Fibroblast of lung (primary cell): ENCODE measurements around the gene SCUBE3.

Experiments used
- EZH2 ChIP-seq: IDR thresholded peaks from 2 replicates; pipeline ENCODE4 v1.5.1; 2012; ENCODE audit warnings: low read length, control low read depth, mild to moderate bottlenecking; ENCODE audit errors: missing control alignments
- TF ChIP-seq, protein P1 (sequence below), 2 donors: IDR thresholded peaks in 1 of 2; conservative IDR thresholded peaks in 1 of 2; 1 replicate in 1 of 2; 2 replicates in 1 of 2; pipeline ENCODE4 v1.5.1; 2011 to 2012; ENCODE audit warnings: low read length in 2 of 2, control low read depth in 1 of 2, inconsistent platforms in 1 of 2, low read depth in 1 of 2, mild to moderate bottlenecking in 1 of 2

DNA sequence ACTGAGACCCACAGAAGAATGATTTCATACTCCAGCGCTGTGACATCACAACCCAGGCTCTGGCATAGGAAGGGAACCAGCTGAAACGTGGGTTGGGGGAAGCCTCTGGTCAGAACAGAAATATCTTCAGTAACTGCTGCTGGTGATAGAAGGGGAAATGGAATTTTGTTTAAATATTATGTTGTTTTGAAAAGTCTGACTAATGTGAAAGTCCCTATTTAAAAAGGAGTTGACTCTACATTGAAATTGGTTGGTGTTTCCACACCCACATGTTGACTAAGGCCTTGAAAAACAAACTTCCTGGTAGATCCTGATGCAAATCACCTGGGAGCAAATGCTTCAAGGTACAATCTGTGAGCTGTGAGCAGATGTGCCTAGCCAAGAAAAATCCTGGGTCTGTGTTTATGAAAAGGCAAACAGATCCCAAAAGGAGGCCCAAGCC is 48.1 kb upstream of the SCUBE3 start:
- TF ChIP-seq, protein P1, sequence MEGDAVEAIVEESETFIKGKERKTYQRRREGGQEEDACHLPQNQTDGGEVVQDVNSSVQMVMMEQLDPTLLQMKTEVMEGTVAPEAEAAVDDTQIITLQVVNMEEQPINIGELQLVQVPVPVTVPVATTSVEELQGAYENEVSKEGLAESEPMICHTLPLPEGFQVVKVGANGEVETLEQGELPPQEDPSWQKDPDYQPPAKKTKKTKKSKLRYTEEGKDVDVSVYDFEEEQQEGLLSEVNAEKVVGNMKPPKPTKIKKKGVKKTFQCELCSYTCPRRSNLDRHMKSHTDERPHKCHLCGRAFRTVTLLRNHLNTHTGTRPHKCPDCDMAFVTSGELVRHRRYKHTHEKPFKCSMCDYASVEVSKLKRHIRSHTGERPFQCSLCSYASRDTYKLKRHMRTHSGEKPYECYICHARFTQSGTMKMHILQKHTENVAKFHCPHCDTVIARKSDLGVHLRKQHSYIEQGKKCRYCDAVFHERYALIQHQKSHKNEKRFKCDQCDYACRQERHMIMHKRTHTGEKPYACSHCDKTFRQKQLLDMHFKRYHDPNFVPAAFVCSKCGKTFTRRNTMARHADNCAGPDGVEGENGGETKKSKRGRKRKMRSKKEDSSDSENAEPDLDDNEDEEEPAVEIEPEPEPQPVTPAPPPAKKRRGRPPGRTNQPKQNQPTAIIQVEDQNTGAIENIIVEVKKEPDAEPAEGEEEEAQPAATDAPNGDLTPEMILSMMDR (conservative IDR thresholded peaks at IDR 0.05 in 1 of 2, IDR thresholded peaks at IDR 0.05 in 1 of 2; ENCODE audit: low read depth in 1 of 2, low read length in 2 of 2) = no peak
- no peak for TF ChIP-seq EZH2
